ENCODE data around the gene ST6GAL1. TPM values are rescaled to one million over a fixed set of nuclear protein-coding genes. Genes with fewer than 3 reads are reported as not detected.

The ST6GAL1 gene
- total and polyA plus RNA-seq, 2 of the 4 experiments (the other 2 are of a cell fraction), result 1.4 to 2.9 TPM

DNA sequence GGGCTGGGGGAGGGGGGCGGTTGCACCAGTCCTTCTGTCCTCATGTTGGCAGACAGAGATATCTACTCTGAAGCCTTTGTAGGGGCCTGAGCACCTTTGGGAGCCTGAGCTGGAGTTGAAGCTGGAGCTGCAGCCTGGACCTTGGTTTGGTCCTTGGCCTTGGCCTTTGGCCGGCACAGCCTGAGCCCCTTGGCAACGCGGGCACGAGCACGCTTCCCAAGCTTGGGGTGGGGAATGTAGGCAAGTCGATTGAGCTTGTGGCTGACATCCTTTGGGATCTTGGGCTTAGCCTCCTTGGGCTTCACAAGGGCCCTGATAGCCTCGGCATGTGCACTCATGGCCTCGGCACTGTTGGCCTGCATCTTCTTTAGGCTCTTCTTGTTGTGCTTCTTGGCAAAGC, 8.1 kb upstream of the ST6GAL1 start:
- Histone ChIP-seq H3K4ac (ENCODE audit: low read depth, low read length) (no peak overlapping the region), H2AK5ac (ENCODE audit: low read depth, low read length) (no peak overlapping the region), H2AK9ac (replicated peaks; ENCODE audit: low read depth, low read length, poor library complexity) (no peak overlapping the region), H3K56ac (ENCODE audit: extremely low read depth, insufficient read depth, low read length) (no peak overlapping the region), H3K4me3 (ENCODE audit: insufficient read depth, low read depth, low read length) (no peak overlapping the region), H4K5ac (ENCODE audit: low read depth, low read length) (no peak overlapping the region), H2BK20ac (ENCODE audit: low read depth, low read length) (no peak overlapping the region), H4K20me1 (ENCODE audit: insufficient read depth, low read length) (no peaks in the 10 kb centered on the region), H3K14ac (replicated peaks; ENCODE audit: low read depth, low read length) (no peak overlapping the region), H3K79me1 (ENCODE audit: low read depth in 1 of 2, low read length in 2 of 2) (no peaks in the 10 kb centered on the region), H3K23ac (ENCODE audit: low read depth, low read length) (no peak overlapping the region), H3K27me3 (ENCODE audit: control insufficient read depth, insufficient read depth, low read length) (peaks cover 19% of the 10 kb centered on the region), H3K36me3 (ENCODE audit: control insufficient read depth, insufficient read depth, low read length) (no peaks in the 10 kb centered on the region), H3K18ac (ENCODE audit: low read depth, low read length) (no peak overlapping the region), H2BK5ac (ENCODE audit: low read depth, low read length, poor library complexity, severe bottlenecking) (no peak overlapping the region), H3K9me3 (ENCODE audit: control insufficient read depth, insufficient read depth, low read length) (no peaks in the 10 kb centered on the region), H4K8ac (ENCODE audit: low read depth in 2 of 2, low read length in 2 of 2) (no peak overlapping the region), H3K4me1 (ENCODE audit: control insufficient read depth, insufficient read depth, low read length) (no peaks in the 10 kb centered on the region), H3K27ac (ENCODE audit: insufficient read depth, low read length) (no peak overlapping the region), H4K91ac (ENCODE audit: insufficient read depth, low read depth, low read length) (no peak overlapping the region), H3K9me1 (ENCODE audit: insufficient read depth, low read length) (no peaks in the 10 kb centered on the region), H2BK120ac (ENCODE audit: low read depth, low read length) (no peak overlapping the region), H3K4me2 (ENCODE audit: low read depth, low read length) (no peak overlapping the region), H3K9ac (ENCODE audit: low read depth, low read length) (no peak overlapping the region), H2BK15ac (ENCODE audit: low read depth, low read length) (no peak overlapping the region), H2AFZ (replicated peaks; ENCODE audit: low read length, poor library complexity) (no peak overlapping the region)
- ATAC-seq (ENCODE audit: low read depth) (no peak), DNase-seq (no peak)
- in situ Hi-C loops (cut with MboI; ENCODE audit: low sequenced_read_pairs), result no loop called here
- BruUV-seq (replicated peaks), result no TSS peak
- intact Hi-C loops (cut with micrococcal nuclease), result no loop called here
- CTCF ChIA-PET, result no interaction called here
- POLR2A ChIA-PET (ENCODE audit: unreplicated experiment), result no interaction called here
- TF ChIP-seq RCOR1 (IDR thresholded peaks at IDR 0.05; ENCODE audit: insufficient replicate concordance, low read length) (no peak), RAD21 (IDR thresholded peaks at IDR 0.05; ENCODE audit: low read length) (no peak), NFE2L2 (IDR thresholded peaks at IDR 0.05; ENCODE audit: low read depth, low read length) (no peak), FOS (IDR thresholded peaks at IDR 0.05; ENCODE audit: low read depth, low read length) (no peak), CEBPB (IDR thresholded peaks at IDR 0.05; ENCODE audit: low read depth, low read length) (no peak), MXI1 (IDR thresholded peaks at IDR 0.05; ENCODE audit: borderline replicate concordance, low read depth, low read length) (no peak), BHLHE40 (IDR thresholded peaks at IDR 0.05; ENCODE audit: low read depth, low read length) (no peak), SMC3 (IDR thresholded peaks at IDR 0.05; ENCODE audit: low read depth, low read length) (no peak), POLR2A (IDR thresholded peaks at IDR 0.05; ENCODE audit: low read depth, low read length) (no peak)
- TF ChIP-seq, protein P1, sequence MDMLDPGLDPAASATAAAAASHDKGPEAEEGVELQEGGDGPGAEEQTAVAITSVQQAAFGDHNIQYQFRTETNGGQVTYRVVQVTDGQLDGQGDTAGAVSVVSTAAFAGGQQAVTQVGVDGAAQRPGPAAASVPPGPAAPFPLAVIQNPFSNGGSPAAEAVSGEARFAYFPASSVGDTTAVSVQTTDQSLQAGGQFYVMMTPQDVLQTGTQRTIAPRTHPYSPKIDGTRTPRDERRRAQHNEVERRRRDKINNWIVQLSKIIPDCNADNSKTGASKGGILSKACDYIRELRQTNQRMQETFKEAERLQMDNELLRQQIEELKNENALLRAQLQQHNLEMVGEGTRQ (IDR thresholded peaks at IDR 0.05; ENCODE audit: low read depth, low read length), result no peak
- TF ChIP-seq, protein P2, sequence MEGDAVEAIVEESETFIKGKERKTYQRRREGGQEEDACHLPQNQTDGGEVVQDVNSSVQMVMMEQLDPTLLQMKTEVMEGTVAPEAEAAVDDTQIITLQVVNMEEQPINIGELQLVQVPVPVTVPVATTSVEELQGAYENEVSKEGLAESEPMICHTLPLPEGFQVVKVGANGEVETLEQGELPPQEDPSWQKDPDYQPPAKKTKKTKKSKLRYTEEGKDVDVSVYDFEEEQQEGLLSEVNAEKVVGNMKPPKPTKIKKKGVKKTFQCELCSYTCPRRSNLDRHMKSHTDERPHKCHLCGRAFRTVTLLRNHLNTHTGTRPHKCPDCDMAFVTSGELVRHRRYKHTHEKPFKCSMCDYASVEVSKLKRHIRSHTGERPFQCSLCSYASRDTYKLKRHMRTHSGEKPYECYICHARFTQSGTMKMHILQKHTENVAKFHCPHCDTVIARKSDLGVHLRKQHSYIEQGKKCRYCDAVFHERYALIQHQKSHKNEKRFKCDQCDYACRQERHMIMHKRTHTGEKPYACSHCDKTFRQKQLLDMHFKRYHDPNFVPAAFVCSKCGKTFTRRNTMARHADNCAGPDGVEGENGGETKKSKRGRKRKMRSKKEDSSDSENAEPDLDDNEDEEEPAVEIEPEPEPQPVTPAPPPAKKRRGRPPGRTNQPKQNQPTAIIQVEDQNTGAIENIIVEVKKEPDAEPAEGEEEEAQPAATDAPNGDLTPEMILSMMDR (conservative IDR thresholded peaks at IDR 0.05; ENCODE audit: low read depth, low read length), result no peak
- TF ChIP-seq, protein P3, sequence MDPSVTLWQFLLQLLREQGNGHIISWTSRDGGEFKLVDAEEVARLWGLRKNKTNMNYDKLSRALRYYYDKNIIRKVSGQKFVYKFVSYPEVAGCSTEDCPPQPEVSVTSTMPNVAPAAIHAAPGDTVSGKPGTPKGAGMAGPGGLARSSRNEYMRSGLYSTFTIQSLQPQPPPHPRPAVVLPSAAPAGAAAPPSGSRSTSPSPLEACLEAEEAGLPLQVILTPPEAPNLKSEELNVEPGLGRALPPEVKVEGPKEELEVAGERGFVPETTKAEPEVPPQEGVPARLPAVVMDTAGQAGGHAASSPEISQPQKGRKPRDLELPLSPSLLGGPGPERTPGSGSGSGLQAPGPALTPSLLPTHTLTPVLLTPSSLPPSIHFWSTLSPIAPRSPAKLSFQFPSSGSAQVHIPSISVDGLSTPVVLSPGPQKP (IDR thresholded peaks at IDR 0.05; ENCODE audit: borderline replicate concordance, low read depth, low read length), result no peak
- 17% methylated on average over 1 of the region's 9 CpGs; no CpG with 5 or more reads in 1 of the 2 experiments for WGBS, 2 experiments (ENCODE audit: extremely low coverage in 2 of 2, insufficient read length in 1 of 2)
- dilution Hi-C loops (cut with HindIII; ENCODE audit: low sequenced_read_pairs, unreplicated experiment), result no loop called here
